OCI-LY1 (cell line): ENCODE measurements around the gene ACVR1B.

Source experiments
- CTCF ChIP-seq: fragments of 200-600 bp; sonication (generic), shearing (Covaris generic); IDR thresholded peaks from 2 replicates; pipeline ENCODE4 v1.5.1; 2017; ENCODE audit warnings: mild to moderate bottlenecking, antibody characterized with exemption, low read length, moderate library complexity, mixed read lengths
- EZH2 ChIP-seq: fragments of 200-600 bp; sonication (generic), shearing (Covaris generic); IDR thresholded peaks from 2 replicates; pipeline ENCODE4 v1.8.0; 2017; ENCODE audit warnings: borderline replicate concordance, mixed run types, mild to moderate bottlenecking, antibody characterized with exemption, low read length, moderate library complexity, mixed read lengths

DNA sequence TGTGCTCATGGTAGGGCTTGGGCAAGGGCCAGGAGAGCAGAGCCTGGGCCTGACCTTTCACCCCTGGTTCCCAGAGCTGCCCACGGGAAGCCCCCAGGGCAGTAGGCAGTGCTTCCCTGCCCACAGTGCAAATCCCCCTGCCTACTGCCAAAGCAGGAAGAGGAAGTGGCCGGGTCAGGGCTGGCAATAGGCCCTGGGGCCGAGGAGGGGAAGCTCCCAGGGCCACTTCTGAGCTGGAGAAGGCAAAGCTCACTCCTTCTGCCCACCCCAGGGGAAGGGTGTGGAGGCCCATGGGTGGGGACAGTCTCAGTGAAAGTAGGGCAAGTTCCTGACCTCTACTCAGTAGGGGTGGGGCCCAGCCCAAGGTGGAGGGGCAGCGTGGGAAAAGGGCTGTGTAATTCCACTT, 94.3 kb downstream of the ACVR1B start:
- TF ChIP-seq CTCF (no peak), EZH2 (no peak)
